Esophagus muscularis mucosa (tissue), 3 donors: ENCODE measurements around the gene RYR1.

Source experiments
- POLR2AphosphoS5 ChIP-seq, 2 donors: sonication (generic); formaldehyde crosslinking; IDR thresholded peaks; one replicate each; pipeline ENCODE4 v1.6.1; 2017; ENCODE audit warnings: antibody characterized with exemption in 2 of 2
- TF ChIP-seq, protein P1 (sequence below), 3 experiments: fragments of 200-600 bp in 2 of 3; fragments of 450-650 bp in 1 of 3; sonication (generic) in 2 of 3; IDR thresholded peaks; one replicate each; pipeline ENCODE4 v1.5.1; 2017 to 2019; ENCODE audit warnings: antibody characterized with exemption in 3 of 3, mild to moderate bottlenecking in 2 of 3, moderate library complexity in 1 of 3

DNA sequence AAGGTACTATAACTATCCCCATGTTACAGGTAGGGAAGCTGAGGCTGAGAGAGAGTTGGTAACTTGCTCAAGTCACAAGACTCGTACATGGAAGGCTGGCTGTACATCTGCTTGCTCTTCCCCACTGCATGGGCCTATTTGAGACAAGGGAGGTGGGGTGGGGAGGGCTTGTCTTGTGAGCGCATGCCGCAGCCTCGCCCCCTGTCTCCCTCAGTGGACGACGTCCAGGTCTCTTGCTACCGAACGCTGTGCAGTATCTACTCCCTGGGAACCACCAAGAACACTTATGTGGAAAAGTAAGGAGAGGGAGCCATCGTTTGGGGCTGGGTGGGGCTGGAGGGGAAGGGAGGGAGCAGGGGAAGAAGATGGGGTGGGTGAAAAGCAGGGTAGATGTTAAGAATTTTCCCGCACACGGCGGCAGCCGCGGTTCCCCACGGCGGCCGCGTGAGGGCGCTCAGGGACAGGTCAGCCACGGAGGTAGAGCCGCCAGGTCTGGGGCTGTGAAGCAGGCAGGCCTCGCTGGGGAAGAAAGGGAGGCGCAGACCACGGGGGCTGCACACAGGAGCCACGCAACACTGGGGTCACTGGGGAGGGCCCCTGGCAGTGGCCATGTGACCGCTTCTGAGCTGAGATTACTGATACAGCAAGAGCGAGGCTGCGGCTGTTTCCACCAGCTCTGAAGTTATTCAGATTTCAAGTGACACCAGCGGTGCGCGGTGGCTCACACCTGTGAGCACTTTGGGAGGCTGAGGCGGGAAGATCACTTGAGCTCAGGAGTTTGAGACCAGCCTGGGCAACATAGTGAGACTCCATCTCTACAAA is 81.5 kb downstream of the RYR1 start:
- TF ChIP-seq, protein P1, sequence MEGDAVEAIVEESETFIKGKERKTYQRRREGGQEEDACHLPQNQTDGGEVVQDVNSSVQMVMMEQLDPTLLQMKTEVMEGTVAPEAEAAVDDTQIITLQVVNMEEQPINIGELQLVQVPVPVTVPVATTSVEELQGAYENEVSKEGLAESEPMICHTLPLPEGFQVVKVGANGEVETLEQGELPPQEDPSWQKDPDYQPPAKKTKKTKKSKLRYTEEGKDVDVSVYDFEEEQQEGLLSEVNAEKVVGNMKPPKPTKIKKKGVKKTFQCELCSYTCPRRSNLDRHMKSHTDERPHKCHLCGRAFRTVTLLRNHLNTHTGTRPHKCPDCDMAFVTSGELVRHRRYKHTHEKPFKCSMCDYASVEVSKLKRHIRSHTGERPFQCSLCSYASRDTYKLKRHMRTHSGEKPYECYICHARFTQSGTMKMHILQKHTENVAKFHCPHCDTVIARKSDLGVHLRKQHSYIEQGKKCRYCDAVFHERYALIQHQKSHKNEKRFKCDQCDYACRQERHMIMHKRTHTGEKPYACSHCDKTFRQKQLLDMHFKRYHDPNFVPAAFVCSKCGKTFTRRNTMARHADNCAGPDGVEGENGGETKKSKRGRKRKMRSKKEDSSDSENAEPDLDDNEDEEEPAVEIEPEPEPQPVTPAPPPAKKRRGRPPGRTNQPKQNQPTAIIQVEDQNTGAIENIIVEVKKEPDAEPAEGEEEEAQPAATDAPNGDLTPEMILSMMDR (IDR thresholded peaks at IDR 0.05), result peak; percentile 67 to 92 (median 78)
- no peak for TF ChIP-seq POLR2AphosphoS5 (IDR thresholded peaks at IDR 0.05)
